ENCODE data around the gene EPB41L1.

Gene EPB41L1

GRCh38 chr20:36261389-36262105, 107.0 kb downstream of the EPB41L1 start:
- DNase-seq (ENCODE audit: low read depth, low spot score): no peak

GRCh38 chr20:36262440-36262839, 107.9 kb downstream of the EPB41L1 start:
- no peak for DNase-seq (ENCODE audit: low read depth, low spot score)

- DNase-seq (ENCODE audit: low read depth, low spot score): no peak
Observed at GRCh38 chr20:36264426-36265246, 110.1 kb downstream of the EPB41L1 start.

GRCh38 chr20:36266189-36266588, 111.6 kb downstream of the EPB41L1 start:
- DNase-seq (ENCODE audit: low read depth, low spot score): no peak

- peak; percentile 40 for DNase-seq (ENCODE audit: low read depth, low spot score)
Observed at GRCh38 chr20:36267605-36268381, 113.3 kb downstream of the EPB41L1 start.

- DNase-seq (ENCODE audit: low read depth, low spot score): no peak
Observed at GRCh38 chr20:36268440-36269342, 114.2 kb downstream of the EPB41L1 start.

- no peak for DNase-seq (ENCODE audit: low read depth, low spot score)
Observed at GRCh38 chr20:36269507-36269906, 115.0 kb downstream of the EPB41L1 start.

GRCh38 chr20:36270744-36271638, 116.5 kb downstream of the EPB41L1 start:
- no peak for DNase-seq (ENCODE audit: low read depth, low spot score)

- DNase-seq (ENCODE audit: low read depth, low spot score): peak; percentile 27
Observed at GRCh38 chr20:36271639-36272546, 117.4 kb downstream of the EPB41L1 start.

GRCh38 chr20:36272547-36273220, 118.1 kb downstream of the EPB41L1 start:
- DNase-seq (ENCODE audit: low read depth, low spot score): no peak

GRCh38 chr20:36273414-36274180, 119.1 kb downstream of the EPB41L1 start:
- peak; percentile 54 for DNase-seq (ENCODE audit: low read depth, low spot score)

GRCh38 chr20:36274181-36274841, 119.8 kb downstream of the EPB41L1 start:
- DNase-seq (ENCODE audit: low read depth, low spot score): no peak

GRCh38 chr20:36275011-36275410, 120.5 kb downstream of the EPB41L1 start:
- no peak for DNase-seq (ENCODE audit: low read depth, low spot score)

GRCh38 chr20:36275441-36276189, 121.1 kb downstream of the EPB41L1 start:
- DNase-seq (ENCODE audit: low read depth, low spot score): no peak

GRCh38 chr20:36277546-36277945, 123.0 kb downstream of the EPB41L1 start:
- DNase-seq (ENCODE audit: low read depth, low spot score): no peak

GRCh38 chr20:36279362-36279761, 124.8 kb downstream of the EPB41L1 start:
- DNase-seq (ENCODE audit: low read depth, low spot score): no peak
